Breast epithelium (tissue), 3 donors: Measurements from ENCODE around the gene HOXC13.

Experiments
- POLR2AphosphoS5 ChIP-seq, 3 donors: sonication (generic); formaldehyde crosslinking; IDR thresholded peaks; one replicate each; pipeline ENCODE4 v1.6.1; 2017; ENCODE audit warnings: antibody characterized with exemption in 3 of 3
- TF ChIP-seq, protein P1 (sequence below), 3 donors: fragments of 450-650 bp; IDR thresholded peaks; one replicate each; pipeline ENCODE4 v1.5.1; 2016 to 2017; ENCODE audit warnings: antibody characterized with exemption in 3 of 3, mild to moderate bottlenecking in 3 of 3, moderate library complexity in 3 of 3

DNA sequence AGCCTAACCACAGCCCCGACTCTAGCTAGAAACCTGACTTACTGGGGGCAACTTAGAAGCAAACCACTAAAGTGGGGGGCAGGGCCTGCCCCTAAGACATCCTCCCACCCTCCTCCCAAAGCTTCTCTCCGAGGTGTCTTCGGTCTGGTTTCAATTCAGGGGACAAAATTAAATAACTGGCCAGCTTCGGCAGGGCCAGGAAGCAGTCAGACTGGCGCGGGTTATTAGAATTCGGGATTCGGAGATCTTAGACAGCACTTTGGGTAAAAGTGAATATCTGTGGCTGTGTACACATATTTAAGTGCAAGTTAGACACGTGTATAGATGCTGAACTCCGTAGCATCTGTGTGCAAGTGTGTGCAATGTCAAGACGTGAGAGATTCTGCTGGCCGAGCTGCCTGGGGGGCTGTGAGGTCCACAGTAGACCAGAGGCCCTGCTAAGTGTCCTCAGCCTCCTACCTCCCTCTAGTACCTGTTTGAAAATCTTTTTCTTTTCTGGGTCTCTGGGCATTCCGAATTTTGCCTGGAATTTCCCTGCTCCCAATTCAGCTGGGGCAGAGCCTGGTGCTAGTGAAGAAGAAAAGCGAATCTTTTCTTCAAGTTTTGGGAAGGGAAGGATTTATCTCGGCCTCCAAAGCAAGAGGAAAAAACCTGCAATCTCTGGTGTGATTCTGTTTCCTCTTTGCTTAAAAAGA is 42.3 kb downstream of the HOXC13 start:
- TF ChIP-seq, protein P1, sequence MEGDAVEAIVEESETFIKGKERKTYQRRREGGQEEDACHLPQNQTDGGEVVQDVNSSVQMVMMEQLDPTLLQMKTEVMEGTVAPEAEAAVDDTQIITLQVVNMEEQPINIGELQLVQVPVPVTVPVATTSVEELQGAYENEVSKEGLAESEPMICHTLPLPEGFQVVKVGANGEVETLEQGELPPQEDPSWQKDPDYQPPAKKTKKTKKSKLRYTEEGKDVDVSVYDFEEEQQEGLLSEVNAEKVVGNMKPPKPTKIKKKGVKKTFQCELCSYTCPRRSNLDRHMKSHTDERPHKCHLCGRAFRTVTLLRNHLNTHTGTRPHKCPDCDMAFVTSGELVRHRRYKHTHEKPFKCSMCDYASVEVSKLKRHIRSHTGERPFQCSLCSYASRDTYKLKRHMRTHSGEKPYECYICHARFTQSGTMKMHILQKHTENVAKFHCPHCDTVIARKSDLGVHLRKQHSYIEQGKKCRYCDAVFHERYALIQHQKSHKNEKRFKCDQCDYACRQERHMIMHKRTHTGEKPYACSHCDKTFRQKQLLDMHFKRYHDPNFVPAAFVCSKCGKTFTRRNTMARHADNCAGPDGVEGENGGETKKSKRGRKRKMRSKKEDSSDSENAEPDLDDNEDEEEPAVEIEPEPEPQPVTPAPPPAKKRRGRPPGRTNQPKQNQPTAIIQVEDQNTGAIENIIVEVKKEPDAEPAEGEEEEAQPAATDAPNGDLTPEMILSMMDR (IDR thresholded peaks at IDR 0.05): no peak
- TF ChIP-seq POLR2AphosphoS5 (IDR thresholded peaks at IDR 0.05): no peak
